WTC11 (cell line): ENCODE data around the gene ISCA1.

ENCODE experiments used
- TEAD1 ChIP-seq: sonication (generic); formaldehyde crosslinking; IDR thresholded peaks from 2 replicates; pipeline ENCODE4 v1.8.0; 2022; ENCODE audit warnings: mild to moderate bottlenecking, missing genetic modification reagents
- ZBTB21 ChIP-seq: sonication (generic); formaldehyde crosslinking; IDR thresholded peaks from 2 replicates; pipeline ENCODE4 v1.8.1; 2023; ENCODE audit warnings: mild to moderate bottlenecking, missing genetic modification reagents, borderline replicate concordance
- ZNF232 ChIP-seq: sonication (generic); formaldehyde crosslinking; IDR thresholded peaks from 2 replicates; pipeline ENCODE4 v1.8.0; 2022; ENCODE audit warnings: mild to moderate bottlenecking, missing genetic modification reagents
- TF ChIP-seq, protein P1 (sequence below): fragments of 200-600 bp; IDR thresholded peaks from 2 replicates; pipeline ENCODE4 v1.8.0; 2022; ENCODE audit warnings: antibody characterized with exemption
- TF ChIP-seq, protein P2 (sequence below): sonication (generic); formaldehyde crosslinking; IDR thresholded peaks from 2 replicates; pipeline ENCODE4 v1.8.1; 2022; ENCODE audit warnings: low read depth, missing genetic modification reagents, borderline replicate concordance
- TF ChIP-seq, protein P3 (sequence below): fragments of 250-450 bp; sonication (Bioruptor Pico); IDR thresholded peaks from 2 replicates; pipeline ENCODE4 v1.9.0; 2021; ENCODE audit warnings: moderate library complexity, mild to moderate bottlenecking, inconsistent platforms, borderline replicate concordance

DNA sequence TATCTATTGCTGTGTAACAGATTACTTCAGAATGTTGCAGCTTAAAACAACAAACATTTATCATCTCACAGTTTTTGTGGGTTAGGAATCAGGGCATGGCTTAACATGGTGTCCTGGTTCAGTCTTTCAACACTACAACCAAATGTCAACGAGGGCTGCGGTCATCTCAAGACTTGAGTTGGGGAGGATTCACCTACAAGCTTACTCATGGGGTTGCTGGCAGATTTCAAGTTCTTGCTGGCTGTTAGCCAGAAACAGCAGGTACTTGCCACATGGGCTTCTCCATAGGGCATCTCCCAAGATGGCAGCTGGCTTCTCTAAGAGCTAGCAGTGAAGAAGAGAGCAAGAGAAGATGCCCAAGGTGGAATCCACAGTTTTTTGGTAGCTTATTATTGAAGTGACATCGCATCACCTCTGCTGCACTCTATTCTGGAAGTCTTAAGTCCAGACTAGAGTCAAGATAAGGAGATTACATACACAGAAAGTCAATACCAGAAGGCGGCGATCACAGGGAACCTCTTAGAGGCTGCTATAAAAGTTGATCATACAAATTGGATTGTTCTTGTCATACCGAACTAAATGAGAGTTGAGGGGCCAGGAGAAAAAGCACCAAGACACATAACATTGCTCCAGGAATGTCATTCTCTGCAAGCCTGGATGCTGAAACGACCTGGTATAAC, 65.1 kb downstream of the ISCA1 start:
- TF ChIP-seq, protein P1, sequence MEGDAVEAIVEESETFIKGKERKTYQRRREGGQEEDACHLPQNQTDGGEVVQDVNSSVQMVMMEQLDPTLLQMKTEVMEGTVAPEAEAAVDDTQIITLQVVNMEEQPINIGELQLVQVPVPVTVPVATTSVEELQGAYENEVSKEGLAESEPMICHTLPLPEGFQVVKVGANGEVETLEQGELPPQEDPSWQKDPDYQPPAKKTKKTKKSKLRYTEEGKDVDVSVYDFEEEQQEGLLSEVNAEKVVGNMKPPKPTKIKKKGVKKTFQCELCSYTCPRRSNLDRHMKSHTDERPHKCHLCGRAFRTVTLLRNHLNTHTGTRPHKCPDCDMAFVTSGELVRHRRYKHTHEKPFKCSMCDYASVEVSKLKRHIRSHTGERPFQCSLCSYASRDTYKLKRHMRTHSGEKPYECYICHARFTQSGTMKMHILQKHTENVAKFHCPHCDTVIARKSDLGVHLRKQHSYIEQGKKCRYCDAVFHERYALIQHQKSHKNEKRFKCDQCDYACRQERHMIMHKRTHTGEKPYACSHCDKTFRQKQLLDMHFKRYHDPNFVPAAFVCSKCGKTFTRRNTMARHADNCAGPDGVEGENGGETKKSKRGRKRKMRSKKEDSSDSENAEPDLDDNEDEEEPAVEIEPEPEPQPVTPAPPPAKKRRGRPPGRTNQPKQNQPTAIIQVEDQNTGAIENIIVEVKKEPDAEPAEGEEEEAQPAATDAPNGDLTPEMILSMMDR, result no peak
- TF ChIP-seq TEAD1, result no peak
- TF ChIP-seq, protein P2, sequence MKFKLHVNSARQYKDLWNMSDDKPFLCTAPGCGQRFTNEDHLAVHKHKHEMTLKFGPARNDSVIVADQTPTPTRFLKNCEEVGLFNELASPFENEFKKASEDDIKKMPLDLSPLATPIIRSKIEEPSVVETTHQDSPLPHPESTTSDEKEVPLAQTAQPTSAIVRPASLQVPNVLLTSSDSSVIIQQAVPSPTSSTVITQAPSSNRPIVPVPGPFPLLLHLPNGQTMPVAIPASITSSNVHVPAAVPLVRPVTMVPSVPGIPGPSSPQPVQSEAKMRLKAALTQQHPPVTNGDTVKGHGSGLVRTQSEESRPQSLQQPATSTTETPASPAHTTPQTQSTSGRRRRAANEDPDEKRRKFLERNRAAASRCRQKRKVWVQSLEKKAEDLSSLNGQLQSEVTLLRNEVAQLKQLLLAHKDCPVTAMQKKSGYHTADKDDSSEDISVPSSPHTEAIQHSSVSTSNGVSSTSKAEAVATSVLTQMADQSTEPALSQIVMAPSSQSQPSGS (CRISPR knock-in tag), result no peak
- no peak for TF ChIP-seq ZNF232 (CRISPR knock-in tag)
- TF ChIP-seq, protein P3, sequence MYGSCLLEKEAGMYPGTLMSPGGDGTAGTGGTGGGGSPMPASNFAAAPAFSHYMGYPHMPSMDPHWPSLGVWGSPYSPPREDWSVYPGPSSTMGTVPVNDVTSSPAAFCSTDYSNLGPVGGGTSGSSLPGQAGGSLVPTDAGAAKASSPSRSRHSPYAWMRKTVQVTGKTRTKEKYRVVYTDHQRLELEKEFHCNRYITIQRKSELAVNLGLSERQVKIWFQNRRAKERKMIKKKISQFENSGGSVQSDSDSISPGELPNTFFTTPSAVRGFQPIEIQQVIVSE, result no peak
- no peak for TF ChIP-seq ZBTB21 (CRISPR knock-in tag)
